HG03045 (cell line): ENCODE data around the gene SPACA6.
A peak's percentile ranks its signal among the peaks of the same experiment; 100 is the strongest.

ENCODE experiments used
- ATAC-seq: cut with Tn5 transposase; IDR thresholded peaks from one replicate; pipeline ENCODE4 v1.9.1; 2021; ENCODE audit warnings: mild to moderate bottlenecking, moderate library complexity; ENCODE audit not compliant: unreplicated experiment

SPACA6 gene

GRCh38 chr19:51703575-51704515, 10.7 kb downstream of the SPACA6 start:
- ATAC-seq, result peak; percentile 87

DNA sequence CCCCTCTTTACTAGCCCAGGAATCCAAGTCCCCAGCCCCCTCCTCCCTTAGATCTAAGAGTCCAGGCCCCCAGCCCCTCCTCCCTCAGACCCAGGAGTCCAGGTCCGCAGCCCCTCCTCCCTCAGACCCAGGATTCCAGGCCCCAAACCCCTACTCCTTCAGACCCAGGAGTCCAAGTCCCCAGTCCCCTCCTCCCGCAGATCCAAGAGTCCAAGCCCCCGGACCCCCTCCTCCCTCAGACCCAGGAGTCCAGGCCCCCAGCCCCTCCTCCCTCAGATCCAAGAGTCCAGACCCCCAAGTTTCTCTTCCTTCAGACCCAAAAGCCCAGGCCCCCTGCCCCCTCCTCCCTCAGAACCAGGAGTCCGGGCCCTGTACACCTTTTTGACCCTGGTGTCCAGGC, 11.5 kb downstream of the SPACA6 start:
- no peak for ATAC-seq

GRCh38 chr19:51706296-51706695, 13.2 kb downstream of the SPACA6 start:
- no peak for ATAC-seq

- ATAC-seq, result no peak
These were observed 13.8 kb downstream of the SPACA6 start for GRCh38 chr19:51706885-51707284.

- no peak for ATAC-seq
These were observed 15.7 kb downstream of the SPACA6 start for GRCh38 chr19:51708811-51709210.

GRCh38 chr19:51709575-51709974, 16.4 kb downstream of the SPACA6 start:
- ATAC-seq, result no peak

DNA sequence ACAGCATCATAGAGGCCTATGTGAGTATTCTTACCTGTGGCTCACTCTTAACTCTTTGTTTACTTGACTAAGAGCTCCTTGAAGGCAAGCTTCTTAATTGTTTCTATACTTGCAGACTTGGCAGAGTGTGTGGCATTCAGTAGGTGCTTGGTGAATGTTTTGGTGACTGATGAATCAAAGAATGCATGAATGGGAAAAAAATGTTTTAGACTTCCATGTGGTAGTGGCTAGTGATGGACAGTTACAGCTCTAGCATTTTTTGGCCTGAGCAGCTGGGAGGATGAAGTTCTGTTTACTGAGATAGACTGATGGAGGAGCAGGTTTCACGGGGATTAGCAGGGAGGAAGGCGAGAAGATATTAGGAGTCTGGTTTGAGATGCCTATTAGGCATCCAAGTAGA, 17.0 kb downstream of the SPACA6 start:
- ATAC-seq, result no peak

GRCh38 chr19:51711702-51712101, 18.6 kb downstream of the SPACA6 start:
- ATAC-seq, result no peak

- ATAC-seq, result no peak
These were observed 19.4 kb downstream of the SPACA6 start for GRCh38 chr19:51712461-51713081.

- ATAC-seq, result no peak
These were observed 20.5 kb downstream of the SPACA6 start for GRCh38 chr19:51713319-51714285.

DNA sequence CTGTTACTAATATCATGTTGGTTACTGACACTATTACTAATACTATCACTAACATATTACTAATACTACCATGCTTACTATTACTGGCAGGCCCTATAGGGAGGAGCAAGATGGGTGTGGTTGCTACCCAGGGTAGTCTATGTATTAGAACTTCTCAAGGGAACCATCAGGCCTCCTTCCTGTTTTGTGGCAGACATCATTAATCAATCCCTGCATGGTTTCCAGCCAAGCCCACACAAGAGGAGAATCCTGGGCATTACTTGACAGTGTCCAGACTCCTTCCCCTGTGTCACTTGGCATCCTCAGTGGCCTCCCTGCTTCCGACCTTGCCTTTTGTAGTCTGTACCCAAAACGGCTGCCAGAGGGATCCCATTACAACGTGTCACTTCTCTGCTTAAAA, 21.7 kb downstream of the SPACA6 start:
- ATAC-seq, result no peak

- ATAC-seq, result no peak
These were observed 22.7 kb downstream of the SPACA6 start for GRCh38 chr19:51715850-51716249.

GRCh38 chr19:51716925-51717324, 23.8 kb downstream of the SPACA6 start:
- no peak for ATAC-seq

DNA sequence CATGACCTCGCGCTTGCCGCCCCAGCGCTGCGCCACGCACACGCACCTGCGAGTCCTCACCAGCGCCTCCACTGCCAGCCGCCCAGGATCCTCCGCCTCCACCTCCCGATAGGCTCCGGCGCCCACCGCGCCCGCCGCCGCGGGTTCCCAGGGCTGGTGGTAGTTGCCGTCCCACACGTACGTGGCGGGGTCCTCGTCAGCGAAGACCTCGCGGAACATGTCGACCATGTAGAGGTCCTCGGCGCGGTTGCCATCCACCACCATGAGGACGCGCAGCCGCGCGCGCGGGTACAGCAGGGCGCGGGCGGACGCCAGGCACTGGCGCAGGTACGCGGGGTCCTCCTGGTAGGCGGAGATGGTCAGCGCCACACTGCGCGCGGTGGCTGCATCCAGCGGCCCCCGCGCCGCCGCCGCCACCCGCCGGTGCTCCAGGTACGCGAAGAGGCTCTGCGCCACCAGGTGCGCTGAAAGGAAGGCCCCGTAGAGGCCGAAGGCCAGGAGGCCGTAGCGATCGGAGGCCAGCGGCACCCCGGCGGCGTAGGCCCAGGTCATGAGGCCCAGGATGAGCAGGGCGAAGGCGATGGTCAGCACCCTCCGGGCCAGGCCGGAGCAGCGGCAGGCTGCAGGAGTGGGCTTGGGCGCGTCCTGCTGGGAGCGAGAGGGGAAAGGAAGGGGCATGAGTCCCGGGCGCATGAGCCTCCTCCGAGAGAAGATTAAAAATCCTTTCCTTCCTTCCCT, 26.3 kb downstream of the SPACA6 start:
- no peak for ATAC-seq

DNA sequence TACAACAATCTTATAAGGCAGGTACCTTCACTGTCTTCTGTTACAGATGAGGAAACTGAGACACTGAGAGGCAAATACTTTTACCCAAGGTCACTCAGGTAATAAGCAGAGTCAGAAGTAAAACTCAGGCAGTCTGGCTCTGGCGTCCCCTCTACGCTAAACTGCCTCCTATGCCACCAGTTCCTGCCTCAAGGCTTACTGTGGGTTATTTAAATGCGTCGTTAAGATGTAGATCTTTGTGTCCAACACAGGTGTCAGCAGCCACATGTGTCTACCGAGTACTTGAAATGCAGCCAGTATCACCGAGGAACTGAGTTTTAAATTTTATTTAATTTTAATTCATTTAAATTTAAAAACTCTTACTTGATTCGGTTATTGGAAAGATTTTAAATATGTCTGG, 28.8 kb downstream of the SPACA6 start:
- ATAC-seq, result no peak

- no peak for ATAC-seq
These were observed 29.4 kb downstream of the SPACA6 start for GRCh38 chr19:51722492-51722891.

DNA sequence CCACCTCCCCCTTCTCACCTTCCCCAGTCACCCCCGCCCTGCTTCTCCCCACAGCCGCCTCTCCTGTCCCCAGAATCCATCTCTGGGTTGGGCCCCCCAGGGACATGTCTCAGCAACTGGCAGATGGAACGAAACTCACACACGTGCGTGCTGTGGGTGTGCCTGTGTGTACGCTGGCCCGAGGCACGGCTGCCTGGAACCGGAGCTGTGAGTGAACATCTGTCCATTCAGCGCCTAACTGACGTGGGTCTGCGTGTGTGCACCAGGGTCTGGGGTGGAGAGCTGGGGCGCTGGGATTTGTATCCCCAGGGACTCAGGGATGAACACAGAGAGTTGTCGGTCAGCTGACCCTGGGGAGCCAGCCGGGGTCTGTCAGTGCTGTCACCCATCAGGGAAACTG, 31.4 kb downstream of the SPACA6 start:
- ATAC-seq, result no peak

DNA sequence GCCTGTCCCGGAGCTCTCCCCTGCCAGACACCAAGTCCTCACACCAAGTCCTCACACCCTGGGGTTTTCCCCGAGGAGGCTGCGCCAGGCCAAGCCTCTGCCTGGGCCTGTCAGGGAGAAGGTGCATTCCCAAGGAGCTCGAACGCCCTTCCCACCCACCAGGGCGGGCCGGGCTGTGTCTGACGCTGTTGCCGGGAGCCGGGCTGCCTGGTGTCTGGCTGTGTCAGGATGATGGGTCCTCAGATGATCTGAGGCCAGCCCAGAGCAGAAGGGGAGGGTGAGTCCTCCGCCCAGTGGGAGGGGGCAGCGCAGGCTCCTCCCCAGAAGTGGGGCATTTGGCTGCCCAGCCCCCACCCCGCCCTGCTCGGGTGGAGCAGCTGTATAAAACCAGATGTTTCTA, 32.9 kb downstream of the SPACA6 start:
- ATAC-seq, result no peak

GRCh38 chr19:51727349-51727880, 34.3 kb downstream of the SPACA6 start:
- ATAC-seq, result no peak

DNA sequence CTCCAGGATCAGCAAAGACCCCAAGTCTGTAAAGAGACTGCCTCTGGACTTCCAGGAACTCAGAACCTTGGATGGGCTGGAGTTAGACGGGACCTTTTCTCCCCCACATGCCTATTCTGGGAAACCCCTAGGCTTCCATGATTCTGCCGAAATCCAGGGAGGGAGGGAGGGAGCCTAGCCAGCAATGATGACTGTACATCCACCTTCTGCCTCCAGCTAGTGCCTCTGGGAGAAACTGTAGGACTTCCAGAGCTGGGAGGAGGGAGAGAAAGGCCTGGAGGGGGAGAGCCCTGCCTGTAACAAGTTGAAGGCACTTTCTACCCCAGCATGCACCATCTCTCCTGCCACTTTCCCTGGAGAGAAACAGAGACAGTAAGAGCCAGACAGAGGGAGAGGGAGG, 36.7 kb downstream of the SPACA6 start:
- ATAC-seq, result no peak
